Astrocyte (in vitro differentiated cells and primary cell): ENCODE data around the gene TTYH3. TPM values are rescaled to one million over a fixed set of nuclear protein-coding genes. Genes with fewer than 3 reads are reported as not detected.
A peak's percentile ranks its signal among the peaks of the same experiment; 100 is the strongest.

ENCODE experiments used
- DNase-seq: peaks from one replicate; pipeline ENCODE4 v3.0.0-alpha.2; 2010; ENCODE audit warnings: low read depth
- FAIRE-seq: peaks from 2 replicates; lab custom pipeline; 2011; peaks lifted over from hg19 to GRCh38; lab: Jason Lieb, UNC
- H2AFZ ChIP-seq: 2 replicates; pipeline ENCODE4 v1.6.0; 2012; ENCODE audit warnings: low read depth, low read length, inconsistent platforms
- H3K27ac ChIP-seq: 2 replicates; pipeline ENCODE4 v1.5.1; 2011; ENCODE audit warnings: low read depth, low read length, inconsistent platforms
- H3K27me3 ChIP-seq: 2 replicates; pipeline ENCODE4 v1.6.0; 2011; ENCODE audit warnings: low read length, inconsistent platforms; ENCODE audit not compliant: insufficient read depth
- H3K36me3 ChIP-seq: 2 replicates; pipeline ENCODE4 v1.5.1; 2011; ENCODE audit warnings: low read length, inconsistent platforms; ENCODE audit not compliant: insufficient read depth
- H3K4me1 ChIP-seq: 2 replicates; pipeline ENCODE4 v1.5.1; 2011; ENCODE audit warnings: low read length, inconsistent platforms; ENCODE audit not compliant: insufficient read depth
- H3K4me2 ChIP-seq: 2 replicates; pipeline ENCODE4 v1.6.0; 2012; ENCODE audit warnings: low read length, inconsistent platforms
- H3K4me3 ChIP-seq: 2 replicates; pipeline ENCODE4 v1.5.1; 2011; ENCODE audit warnings: low read depth, mild to moderate bottlenecking, low read length, inconsistent platforms; ENCODE audit not compliant: insufficient read depth
- H3K79me2 ChIP-seq: 2 replicates; pipeline ENCODE4 v1.6.0; 2012; ENCODE audit warnings: mild to moderate bottlenecking, low read length, inconsistent platforms; ENCODE audit not compliant: insufficient read depth
- H3K9ac ChIP-seq: 2 replicates; pipeline ENCODE4 v1.6.0; 2012; ENCODE audit warnings: mild to moderate bottlenecking, low read length, inconsistent platforms
- H3K9me3 ChIP-seq: 2 replicates; pipeline ENCODE4 v1.5.1; 2012; ENCODE audit warnings: low read depth, mild to moderate bottlenecking, low read length, inconsistent platforms; ENCODE audit not compliant: insufficient read depth
- H4K20me1 ChIP-seq: 2 replicates; pipeline ENCODE4 v1.6.0; 2012; ENCODE audit warnings: low read length, inconsistent platforms; ENCODE audit not compliant: insufficient read depth
- H3K27ac Mint-ChIP-seq: one replicate; pipeline ENCODE4 v1.8.0; 2021; ENCODE audit warnings: mild to moderate bottlenecking, mixed read lengths; ENCODE audit not compliant: unreplicated experiment
- H3K27me3 Mint-ChIP-seq: one replicate; pipeline ENCODE4 v1.8.0; 2021; ENCODE audit warnings: low read depth, mixed read lengths; ENCODE audit not compliant: unreplicated experiment
- H3K36me3 Mint-ChIP-seq: one replicate; pipeline ENCODE4 v1.8.0; 2021; ENCODE audit warnings: low read depth, mixed read lengths; ENCODE audit not compliant: unreplicated experiment
- H3K4me1 Mint-ChIP-seq: one replicate; pipeline ENCODE4 v1.8.0; 2021; ENCODE audit warnings: low read depth, mixed read lengths; ENCODE audit not compliant: unreplicated experiment
- H3K4me3 Mint-ChIP-seq: one replicate; pipeline ENCODE4 v1.8.0; 2021; ENCODE audit warnings: mild to moderate bottlenecking, moderate library complexity, mixed read lengths; ENCODE audit not compliant: unreplicated experiment
- H3K9me3 Mint-ChIP-seq: one replicate; pipeline ENCODE4 v1.8.0; 2021; ENCODE audit warnings: mild to moderate bottlenecking, mixed read lengths; ENCODE audit not compliant: unreplicated experiment
- CTCF ChIP-seq: IDR thresholded peaks from 2 replicates; pipeline ENCODE4 v1.5.1; 2011; ENCODE audit warnings: low read depth, mild to moderate bottlenecking, inconsistent platforms, low read length, moderate library complexity; ENCODE audit not compliant: insufficient read depth
- EZH2 ChIP-seq: IDR thresholded peaks from 2 replicates; pipeline ENCODE4 v1.6.1; 2012; ENCODE audit warnings: mild to moderate bottlenecking, low read length, inconsistent platforms; ENCODE audit not compliant: insufficient read depth
- total RNA-seq: library from RNA; stranded (reverse); gene quantifications from 2 replicates; pipeline ENCODE4 v1.2.1, GENCODE V29; 2021

TTYH3 gene
- total RNA-seq, 1 donor from 2014 or later: 273 TPM

- H3K4me1 ChIP-seq: peaks cover 50% of the 10 kb centered on the region
- Mint-ChIP-seq H3K4me1 (peaks cover 15% of the 10 kb centered on the region), H3K36me3 (no peaks in the 10 kb centered on the region), H3K9me3 (no peaks in the 10 kb centered on the region), H3K4me3 (no peak overlapping the region), H3K27ac (no peak overlapping the region), H3K27me3 (no peaks in the 10 kb centered on the region)
- no peak overlapping the region for H3K4me2 ChIP-seq
- TF ChIP-seq EZH2: no peak
- no peak for TF ChIP-seq CTCF
- no peak overlapping the region for H3K27ac ChIP-seq
- no peaks in the 10 kb centered on the region for H4K20me1 ChIP-seq
- H3K4me3 ChIP-seq: no peak overlapping the region
- H3K27me3 ChIP-seq: no peaks in the 10 kb centered on the region
- DNase-seq (no peak), FAIRE-seq (no peak)
- no peaks in the 10 kb centered on the region for H3K36me3 ChIP-seq
- no peaks in the 10 kb centered on the region for H3K9me3 ChIP-seq
- H3K79me2 ChIP-seq: no peaks in the 10 kb centered on the region
- no peak overlapping the region for H2AFZ ChIP-seq
- no peak overlapping the region for H3K9ac ChIP-seq
Observed at GRCh38 chr7:2622869-2623697, 8.7 kb upstream of the TTYH3 start.

GRCh38 chr7:2623698-2624014 is 8.1 kb upstream of the TTYH3 start:
- Histone ChIP-seq H4K20me1 (no peaks in the 10 kb centered on the region), H3K9ac (no peak overlapping the region), H3K4me1 (peaks cover 44% of the 10 kb centered on the region), H2AFZ (no peak overlapping the region), H3K27ac (no peak overlapping the region), H3K9me3 (no peaks in the 10 kb centered on the region), H3K4me2 (no peak overlapping the region), H3K4me3 (no peak overlapping the region), H3K36me3 (no peaks in the 10 kb centered on the region), H3K27me3 (no peaks in the 10 kb centered on the region), H3K79me2 (no peaks in the 10 kb centered on the region)
- TF ChIP-seq EZH2 (no peak), CTCF (no peak)
- Mint-ChIP-seq H3K4me1 (peaks cover 14% of the 10 kb centered on the region), H3K27me3 (no peaks in the 10 kb centered on the region), H3K9me3 (no peaks in the 10 kb centered on the region), H3K36me3 (no peaks in the 10 kb centered on the region), H3K27ac (no peak overlapping the region), H3K4me3 (no peak overlapping the region)
- no peak for FAIRE-seq
- no peak for DNase-seq

- Histone ChIP-seq H4K20me1 (no peaks in the 10 kb centered on the region), H2AFZ (peak overlapping the region; percentile 45), H3K4me3 (no peak overlapping the region), H3K4me1 (peaks cover 37% of the 10 kb centered on the region), H3K9me3 (no peaks in the 10 kb centered on the region), H3K27ac (peak overlapping the region; percentile 64), H3K9ac (peak overlapping the region; percentile 16), H3K79me2 (no peaks in the 10 kb centered on the region), H3K36me3 (no peaks in the 10 kb centered on the region), H3K4me2 (peak overlapping the region; percentile 27), H3K27me3 (no peaks in the 10 kb centered on the region)
- no peaks in the 10 kb centered on the region for H3K36me3 Mint-ChIP-seq
- H3K4me1 Mint-ChIP-seq: peaks cover 11% of the 10 kb centered on the region
- TF ChIP-seq CTCF (no peak), EZH2 (no peak)
- FAIRE-seq: no peak
- H3K4me3 Mint-ChIP-seq: no peak overlapping the region
- DNase-seq: no peak
- H3K27ac Mint-ChIP-seq: peak overlapping the region; percentile 72
- H3K27me3 Mint-ChIP-seq: no peaks in the 10 kb centered on the region
- H3K9me3 Mint-ChIP-seq: no peaks in the 10 kb centered on the region
Observed at GRCh38 chr7:2624293-2624886, 7.4 kb upstream of the TTYH3 start.
